ENCODE data around the gene RIPOR2. TPM values are rescaled to one million over a fixed set of nuclear protein-coding genes. Genes with fewer than 3 reads are reported as not detected.

Gene RIPOR2
- total RNA-seq, 1 experiment from 2014 or later: 5.0 TPM

GRCh38 chr6:24943774-24944173, 8.0 kb upstream of the RIPOR2 start:
- Histone ChIP-seq H3T11ph (ENCODE audit: low read length) (no peak overlapping the region), H3K27me3 (ENCODE audit: insufficient read depth, low read length) (no peaks in the 10 kb centered on the region), H4K5ac (ENCODE audit: insufficient read length, low read depth, low read length) (no peak overlapping the region), H4K20me1 (ENCODE audit: control insufficient read depth, insufficient read depth, insufficient read length) (no peaks in the 10 kb centered on the region), H4K8ac (replicated peaks; ENCODE audit: insufficient read length, low read depth, low read length) (no peak overlapping the region), H2AFZ (ENCODE audit: low read length) (no peak overlapping the region), H2BK20ac (ENCODE audit: low read depth, low read length, poor library complexity, severe bottlenecking) (no peak overlapping the region), H2AK5ac (ENCODE audit: insufficient read length, low read length) (no peak overlapping the region), H3K18ac (ENCODE audit: insufficient read length, low read depth, low read length) (no peak overlapping the region), H2BK5ac (ENCODE audit: insufficient read length, low read length) (no peak overlapping the region), H3K27ac (ENCODE audit: insufficient read length, low read depth, low read length) (no peak overlapping the region), H3K79me2 (ENCODE audit: insufficient read depth, low read length) (no peaks in the 10 kb centered on the region), H3K56ac (ENCODE audit: insufficient read length, low read depth, low read length) (no peak overlapping the region), H2BK15ac (ENCODE audit: low read depth, low read length) (no peak overlapping the region), H3K4me2 (ENCODE audit: insufficient read depth, insufficient read length, low read length) (no peak overlapping the region), H3K4me1 (ENCODE audit: insufficient read depth, low read length) (no peaks in the 10 kb centered on the region), H3K23me2 (ENCODE audit: insufficient read length, low read depth, low read length, poor library complexity, severe bottlenecking) (no peaks in the 10 kb centered on the region), H4K91ac (ENCODE audit: insufficient read length, low read depth, low read length) (no peak overlapping the region), H2BK120ac (ENCODE audit: low read depth, low read length, poor library complexity, severe bottlenecking) (no peak overlapping the region), H3K9ac (ENCODE audit: extremely low read depth, insufficient read length, low read length) (no peak overlapping the region), H2BK12ac (ENCODE audit: insufficient read length, low read depth, low read length) (no peak overlapping the region), H3K9me3 (ENCODE audit: control insufficient read depth, low read depth, low read length) (no peaks in the 10 kb centered on the region), H3K4ac (ENCODE audit: low read depth, low read length) (no peak overlapping the region), H3K79me1 (ENCODE audit: insufficient read depth, low read depth, low read length, poor library complexity, severe bottlenecking) (no peaks in the 10 kb centered on the region), H3K14ac (ENCODE audit: insufficient read depth, low read length) (no peak overlapping the region), H3K23ac (ENCODE audit: insufficient read length, low read depth, low read length) (no peak overlapping the region)
- peaks cover 7 to 20% (median 8%) of the 10 kb centered on the region in 3 experiments; a peak in 6 of 7 replicates for H3K36me3 Mint-ChIP-seq (ENCODE audit: insufficient read depth in 1 of 3, low read depth in 3 of 3)
- H3K27me3 Mint-ChIP-seq (ENCODE audit: low read depth): no peaks in the 10 kb centered on the region
- H3K4me3 Mint-ChIP-seq: no peak overlapping the region
- H3K9me3 Mint-ChIP-seq: peaks cover 17 to 18% of the 10 kb centered on the region in 2 experiments
- no CpG with 5 or more reads among the region's 2 CpGs for WGBS (ENCODE audit: extremely low coverage, insufficient read length, low lambda C conversion rate)
- DNase-seq: no peak
- H3K4me1 Mint-ChIP-seq: peaks cover 4 to 5% of the 10 kb centered on the region in 2 experiments; a peak in 3 of 4 replicates
- no peak for TF ChIP-seq CTCF (conservative IDR thresholded peaks at IDR 0.05)
- peak overlapping the region in 2 of 3 experiments; percentile 45 to 50; a peak in 2 of 7 replicates for H3K27ac Mint-ChIP-seq

All from H9 (cell line).